PC-3 (cell line): ENCODE results near the gene SUMO2.

ENCODE experiments used
- CTCF ChIP-seq: fragments of 300-600 bp; sonication (generic); conservative IDR thresholded peaks from 2 replicates; pipeline ENCODE4 v1.5.1; 2017; ENCODE audit warnings: antibody characterized with exemption, low read depth, mild to moderate bottlenecking, low read length
- EZH2 ChIP-seq: fragments of 300-600 bp; sonication (generic); IDR thresholded peaks from one replicate; pipeline ENCODE4 v1.6.1; 2017; ENCODE audit warnings: antibody characterized with exemption, mild to moderate bottlenecking, low read length; ENCODE audit not compliant: unreplicated experiment
- EZH2phosphoT487 ChIP-seq: fragments of 300-600 bp; sonication (generic); IDR thresholded peaks from 2 replicates; pipeline ENCODE4 v1.6.1; 2018; ENCODE audit warnings: mild to moderate bottlenecking, antibody characterized with exemption, low read length, borderline replicate concordance

GRCh38 chr17:75191584-75191983, 8.8 kb upstream of the SUMO2 start:
- TF ChIP-seq CTCF (no peak), EZH2 (no peak), EZH2phosphoT487 (no peak)
